Astrocyte of the cerebellum (primary cell): ENCODE measurements around the gene PRPF40A.
"Not testable (repeated sequence)": the region's sequence is repeated elsewhere in the genome, so short reads cannot be mapped to it uniquely, and the experiment has no call there.

ENCODE experiments used
- DNase-seq: peaks from one replicate; pipeline ENCODE4 v3.0.0-alpha.2; 2011; ENCODE audit warnings: low read depth
- H3K4me3 ChIP-seq: 2 replicates; pipeline ENCODE4 v1.5.1; 2011; ENCODE audit warnings: mild to moderate bottlenecking, low read depth, low read length, moderate library complexity
- CTCF ChIP-seq: IDR thresholded peaks from 2 replicates; pipeline ENCODE4 v1.5.1; 2012; ENCODE audit warnings: low read length, low read depth, moderate library complexity, mild to moderate bottlenecking; ENCODE audit errors: missing control alignments
- in situ Hi-C: cut with HindIII; loops from 2 replicates; pipeline ENCODE4 v1.10.0; 2017; ENCODE audit warnings: low sequenced_read_pairs

PRPF40A gene

GRCh38 chr2:152717228-152718075 is at the start of gene PRPF40A:
TSS of gene PRPF40A (minus strand) at chr2:152717461. CDS start at chr2:152717439, 22 bp downstream.
- peak within 1 kb of the TSS; percentile 95 for H3K4me3 ChIP-seq
- TF ChIP-seq CTCF = no peak
- peak; percentile 93 for DNase-seq
- in situ Hi-C loops = no loop called here

- in situ Hi-C loops = no loop called here
- TF ChIP-seq CTCF = no peak
- peak; percentile 65 for DNase-seq
- H3K4me3 ChIP-seq = no peak overlapping the region
Measured at GRCh38 chr2:152766928-152767327, 49.7 kb upstream of the PRPF40A start.

- no peak for TF ChIP-seq CTCF
- DNase-seq = no peak
- in situ Hi-C loops = no loop called here
- H3K4me3 ChIP-seq = no peak overlapping the region
Measured at GRCh38 chr2:152763651-152764050, 46.4 kb upstream of the PRPF40A start.

GRCh38 chr2:152763208-152763607 is 45.9 kb upstream of the PRPF40A start:
- H3K4me3 ChIP-seq, DNase-seq, in situ Hi-C loops: not testable (repeated sequence)

GRCh38 chr2:152762202-152762601 is 44.9 kb upstream of the PRPF40A start:
- DNase-seq = peak; percentile 28
- TF ChIP-seq CTCF = no peak
- in situ Hi-C loops = no loop called here
- no peak overlapping the region for H3K4me3 ChIP-seq

- H3K4me3 ChIP-seq = no peak overlapping the region
- TF ChIP-seq CTCF = no peak
- DNase-seq = no peak
- in situ Hi-C loops = no loop called here
Measured at GRCh38 chr2:152761214-152761613, 44.0 kb upstream of the PRPF40A start.

- H3K4me3 ChIP-seq = no peak overlapping the region
- in situ Hi-C loops = no loop called here
- TF ChIP-seq CTCF = no peak
- DNase-seq = no peak
Measured at GRCh38 chr2:152759290-152760072, 42.2 kb upstream of the PRPF40A start.
